ENCODE measurements around the gene KCNK16.
A peak's percentile ranks its signal among the peaks of the same experiment; 100 is the strongest.

Gene KCNK16

DNA sequence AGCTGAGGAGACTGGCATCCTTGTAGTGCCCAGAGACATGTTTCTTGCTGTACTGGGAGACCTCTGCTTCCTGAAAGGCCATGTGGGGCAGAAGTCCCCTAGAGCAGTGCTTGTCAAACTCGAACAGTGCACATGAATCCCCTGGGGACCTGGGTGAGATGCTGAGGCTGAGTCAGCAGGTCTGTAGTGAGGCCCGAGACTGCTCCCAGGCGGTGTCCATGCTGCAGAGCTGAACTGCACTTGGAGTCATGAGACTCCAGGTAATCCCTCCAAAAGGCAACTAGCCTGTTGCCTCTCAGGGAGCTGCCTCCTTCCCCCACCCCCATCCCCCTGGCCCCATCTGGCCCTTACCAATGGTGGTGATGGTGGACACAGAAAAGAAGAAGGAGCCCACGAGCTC, 12.0 kb downstream of the KCNK16 start:
- DNase-seq (ENCODE audit: low spot score in 2 of 2), result no peak
- Mint-ChIP-seq H3K27ac (no peak overlapping the region), H3K36me3 (no peaks in the 10 kb centered on the region), H3K4me3 (no peak overlapping the region), H3K9me3 (no peaks in the 10 kb centered on the region), H3K4me1 (peaks cover 5% of the 10 kb centered on the region), H3K27me3 (peaks cover 18% of the 10 kb centered on the region)
- no peak for ATAC-seq (ENCODE audit: low read depth)

DNA sequence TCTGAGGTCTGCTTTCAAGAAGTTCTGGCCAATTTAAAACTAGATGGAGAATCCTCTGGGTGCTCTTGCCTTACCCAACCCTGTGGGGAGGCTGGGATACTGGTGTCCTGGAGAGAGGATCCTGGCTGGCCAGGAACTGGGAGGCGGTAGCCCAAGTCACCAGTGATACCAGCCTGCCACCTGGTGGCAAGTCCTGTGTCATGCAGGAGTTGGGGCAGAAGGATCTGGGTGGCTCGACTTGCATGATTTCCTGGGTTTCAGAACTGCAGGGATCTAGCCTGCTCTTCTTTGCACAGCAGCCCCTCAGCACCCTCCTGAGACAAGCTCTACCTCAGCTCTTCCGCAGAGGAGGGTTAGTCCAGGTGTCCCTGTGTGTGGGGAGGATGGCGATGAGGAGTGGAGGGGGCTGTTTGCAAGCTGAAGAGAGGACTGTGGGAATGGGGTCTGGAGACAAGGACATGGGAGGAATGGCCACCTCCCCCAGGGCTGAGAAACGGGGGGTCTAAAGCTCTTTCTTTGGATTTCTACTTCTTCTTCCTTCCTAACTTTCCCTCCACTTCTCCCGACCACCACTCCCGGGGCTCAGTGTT, 12.5 kb downstream of the KCNK16 start:
- peaks cover 5% of the 10 kb centered on the region for H3K4me1 Mint-ChIP-seq
- peaks cover 2% of the 10 kb centered on the region for H3K9me3 Mint-ChIP-seq
- ATAC-seq (ENCODE audit: low read depth), result peak; percentile 56
- H3K27ac Mint-ChIP-seq, result no peak overlapping the region
- no peaks in the 10 kb centered on the region for H3K36me3 Mint-ChIP-seq
- peak; percentile 48 to 58 for DNase-seq (ENCODE audit: low spot score in 2 of 2)
- H3K27me3 Mint-ChIP-seq, result peaks cover 21% of the 10 kb centered on the region
- H3K4me3 Mint-ChIP-seq, result no peak overlapping the region

DNA sequence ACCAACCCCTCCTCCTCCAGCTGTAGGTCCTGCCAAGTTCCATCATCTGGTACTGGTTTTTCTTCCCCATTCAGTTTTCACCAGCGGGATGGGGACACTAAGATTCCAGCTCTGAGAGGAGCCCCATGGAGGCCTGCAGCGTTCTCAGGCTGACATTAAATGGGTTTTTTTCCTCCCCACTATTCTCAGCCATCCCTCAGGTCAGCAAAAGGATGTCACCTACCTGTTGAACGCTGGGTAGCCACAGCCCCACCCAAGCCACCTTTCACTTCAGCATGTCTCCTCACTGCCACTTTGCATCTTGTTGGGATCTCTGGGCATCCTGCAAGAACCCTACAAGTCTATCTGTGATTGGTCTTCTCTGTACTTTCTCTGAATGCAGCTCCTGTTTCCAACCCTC, 15.0 kb downstream of the KCNK16 start:
- Mint-ChIP-seq H3K36me3 (no peaks in the 10 kb centered on the region), H3K27me3 (peaks cover 19% of the 10 kb centered on the region)
- ATAC-seq (ENCODE audit: low read depth), result no peak

DNA sequence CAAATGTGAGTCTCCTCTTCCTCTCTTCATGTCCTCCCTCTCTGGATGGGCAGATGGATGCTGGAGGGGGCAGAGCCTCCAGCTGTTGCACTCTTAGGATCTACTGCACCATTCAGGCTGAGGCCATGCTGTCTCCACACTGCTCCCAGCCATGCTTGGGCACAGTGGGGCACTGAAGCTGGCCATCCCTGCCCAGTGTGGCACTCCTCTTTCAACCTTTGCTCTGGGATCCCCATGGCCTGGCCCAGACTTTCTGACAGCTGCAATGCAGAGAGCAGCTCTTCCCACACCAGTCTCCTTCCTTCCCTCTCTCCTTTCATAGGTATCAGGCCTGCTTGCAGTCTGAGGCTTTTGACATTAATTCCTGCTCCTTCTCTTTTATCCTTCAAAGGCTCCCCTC, 17.6 kb downstream of the KCNK16 start:
- Mint-ChIP-seq H3K27ac (no peak overlapping the region), H3K27me3 (peaks cover 11% of the 10 kb centered on the region)
- ATAC-seq (ENCODE audit: low read depth), result no peak

More for the DNA sequence above, 15.0 kb downstream of the KCNK16 start:
- Mint-ChIP-seq H3K9me3 (peaks cover 3% of the 10 kb centered on the region), H3K4me1 (peaks cover 5% of the 10 kb centered on the region), H3K27ac (no peak overlapping the region), H3K4me3 (no peak overlapping the region)
- no peak for DNase-seq (ENCODE audit: low spot score in 2 of 2)

DNA sequence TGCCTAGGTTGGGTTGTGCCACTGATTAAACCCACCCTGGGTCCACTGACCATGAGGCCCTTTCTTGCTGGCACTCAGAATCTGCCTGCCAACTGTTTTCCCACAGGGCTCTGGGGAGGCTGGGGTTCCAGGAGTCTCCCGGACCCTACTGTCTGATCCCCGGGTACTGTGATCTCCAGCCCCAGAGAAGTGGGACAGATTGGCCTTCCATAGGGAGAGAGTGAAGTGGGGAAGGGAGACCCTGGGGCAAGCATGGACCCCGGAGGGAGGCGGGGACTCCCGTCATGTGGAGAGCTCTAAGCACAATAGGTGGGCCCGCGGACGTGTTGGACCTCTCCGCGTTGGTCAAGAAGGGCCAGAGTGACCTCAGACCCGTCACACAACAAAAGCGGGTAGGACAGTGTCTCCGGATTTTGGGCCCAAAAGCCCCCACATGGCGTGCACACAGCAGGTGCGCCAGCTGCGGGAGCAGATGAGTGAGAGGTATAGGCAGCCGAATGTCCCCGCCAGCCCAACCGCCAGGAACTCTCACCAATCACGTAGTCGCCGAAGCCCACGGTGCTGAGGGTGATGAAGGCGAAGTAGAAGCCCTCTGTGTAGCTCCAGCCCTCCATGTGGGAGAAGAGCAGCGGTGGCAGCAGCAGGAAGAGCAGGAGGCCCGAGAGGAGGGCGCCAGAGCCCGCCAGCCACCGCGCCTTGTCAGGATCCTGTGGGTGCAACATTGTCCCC, 18.9 kb downstream of the KCNK16 start:
- H3K4me1 Mint-ChIP-seq, result no peaks in the 10 kb centered on the region
- DNase-seq (ENCODE audit: low spot score in 2 of 2), result peak in 1 of 2 donors; percentile 21
- no peak for ATAC-seq (ENCODE audit: low read depth)
- no peaks in the 10 kb centered on the region for H3K36me3 Mint-ChIP-seq
- H3K4me3 Mint-ChIP-seq, result no peak overlapping the region
- peaks cover 12% of the 10 kb centered on the region for H3K27me3 Mint-ChIP-seq
- H3K27ac Mint-ChIP-seq, result no peak overlapping the region
- peaks cover 3% of the 10 kb centered on the region for H3K9me3 Mint-ChIP-seq

More for the DNA sequence above, 17.6 kb downstream of the KCNK16 start:
- H3K36me3 Mint-ChIP-seq, result no peaks in the 10 kb centered on the region
- H3K4me3 Mint-ChIP-seq, result no peak overlapping the region
- no peak for DNase-seq (ENCODE audit: low spot score in 2 of 2)
- H3K9me3 Mint-ChIP-seq, result peaks cover 3% of the 10 kb centered on the region
- peaks cover under 1% of the 10 kb centered on the region for H3K4me1 Mint-ChIP-seq

DNA sequence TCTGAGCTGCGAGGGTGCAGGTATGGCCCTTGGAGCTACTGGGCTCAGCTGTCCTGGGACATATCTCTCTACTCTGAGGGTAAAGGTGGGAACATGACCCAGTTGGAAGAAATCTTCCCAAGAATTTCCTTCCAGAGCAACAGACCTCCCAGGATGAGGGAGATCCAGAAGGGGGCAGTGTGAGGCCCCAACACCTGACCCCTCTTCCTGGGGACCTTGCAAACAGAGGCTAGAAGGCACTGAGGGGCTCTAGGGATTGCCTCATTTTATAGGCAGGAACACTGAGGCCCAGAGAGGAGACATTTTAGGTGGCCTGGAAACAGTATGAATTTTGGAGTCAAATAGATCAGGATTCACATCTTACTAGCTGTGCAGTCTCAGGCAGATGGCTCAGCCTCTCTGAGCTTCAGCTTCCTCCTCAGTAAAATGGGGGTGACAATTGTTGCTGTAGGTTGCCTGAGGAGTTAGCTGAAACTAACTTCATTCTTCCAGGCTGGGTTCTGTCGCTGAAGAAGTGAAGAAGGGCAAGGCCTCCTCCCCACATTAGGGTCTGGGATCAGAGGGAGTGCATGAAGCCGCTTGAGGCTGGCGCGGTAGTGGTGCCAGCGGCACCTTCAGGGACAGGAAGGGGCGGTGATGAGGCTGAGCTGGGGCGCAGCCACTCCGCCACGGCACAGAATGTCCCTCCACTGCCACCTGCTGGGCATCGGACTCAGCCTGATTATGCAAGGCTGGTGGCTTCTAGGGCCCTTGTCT, 19.7 kb downstream of the KCNK16 start:
- H3K27ac Mint-ChIP-seq, result no peak overlapping the region
- peaks cover 12% of the 10 kb centered on the region for H3K27me3 Mint-ChIP-seq
- DNase-seq (ENCODE audit: low spot score in 2 of 2) (peak; percentile 80 to 83), ATAC-seq (ENCODE audit: low read depth) (peak; percentile 98)
- H3K9me3 Mint-ChIP-seq, result peaks cover 3% of the 10 kb centered on the region
- H3K36me3 Mint-ChIP-seq, result no peaks in the 10 kb centered on the region
- no peaks in the 10 kb centered on the region for H3K4me1 Mint-ChIP-seq
- H3K4me3 Mint-ChIP-seq, result peak overlapping the region; percentile 64

DNA sequence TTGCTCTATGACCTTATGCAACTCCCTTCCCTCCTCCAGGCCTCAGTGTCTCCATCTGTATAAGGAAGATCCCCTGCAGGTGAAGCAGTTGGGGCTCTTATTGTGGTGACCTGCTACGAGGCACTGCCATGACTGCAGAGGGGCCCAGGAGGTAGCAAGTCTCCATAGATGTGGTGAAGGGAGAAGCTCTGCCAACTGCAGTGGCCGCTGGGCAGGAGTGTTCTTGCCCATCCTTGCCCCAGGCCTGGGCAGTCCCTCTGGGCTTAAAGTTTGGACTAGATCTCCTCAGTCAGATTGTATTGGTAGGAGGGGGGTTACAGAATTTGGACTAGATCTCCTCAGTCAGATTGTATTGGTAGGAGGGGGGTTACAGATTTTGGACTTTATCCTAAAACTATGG, 20.5 kb downstream of the KCNK16 start:
- Mint-ChIP-seq H3K9me3 (peaks cover 3% of the 10 kb centered on the region), H3K4me1 (no peaks in the 10 kb centered on the region), H3K36me3 (no peaks in the 10 kb centered on the region), H3K4me3 (no peak overlapping the region), H3K27me3 (peaks cover 9% of the 10 kb centered on the region), H3K27ac (no peak overlapping the region)
- no peak for ATAC-seq (ENCODE audit: low read depth)
- DNase-seq (ENCODE audit: low spot score in 2 of 2), result no peak

DNA sequence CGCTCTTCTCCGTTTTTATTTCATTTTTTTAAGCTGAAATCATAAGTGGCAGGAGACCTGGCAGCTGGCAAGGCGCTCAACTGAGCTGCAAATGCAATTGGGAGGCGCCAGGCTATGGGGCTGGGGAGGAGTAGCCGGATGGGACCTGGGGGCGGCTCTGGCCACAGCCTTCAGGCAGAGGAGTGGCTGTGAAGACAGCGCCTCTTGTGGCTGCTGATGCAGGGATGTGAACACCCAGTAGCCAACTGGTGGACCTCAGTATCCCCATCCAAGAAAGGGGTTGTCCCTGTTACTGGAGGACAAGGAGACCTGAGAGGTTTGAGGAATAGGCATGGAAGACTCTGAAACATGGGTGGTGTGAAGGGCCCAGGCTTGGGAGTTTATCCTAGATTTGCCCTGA, 20.9 kb downstream of the KCNK16 start:
- Mint-ChIP-seq H3K27ac (no peak overlapping the region), H3K4me1 (no peaks in the 10 kb centered on the region), H3K4me3 (no peak overlapping the region)

DNA sequence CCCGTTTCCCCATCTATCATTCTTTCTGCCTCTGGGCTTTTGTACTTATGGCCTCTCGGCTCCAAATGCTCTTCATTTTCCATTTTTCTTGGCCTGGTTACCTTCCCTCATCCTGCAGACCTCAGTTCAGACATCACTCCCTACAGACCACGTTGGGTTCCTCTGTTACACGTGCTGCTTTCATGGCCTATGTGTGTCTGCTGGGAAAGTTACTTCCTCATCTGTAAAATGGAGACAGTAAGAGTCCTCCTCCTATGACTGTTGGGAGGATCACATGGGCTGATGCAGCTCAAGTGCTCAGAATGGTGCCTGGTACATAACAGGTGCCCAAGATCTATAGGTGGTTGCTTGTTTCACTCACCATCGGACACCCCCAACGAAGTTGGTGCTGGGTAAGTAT, 21.8 kb downstream of the KCNK16 start:
- no peaks in the 10 kb centered on the region for H3K36me3 Mint-ChIP-seq
- H3K4me1 Mint-ChIP-seq, result no peaks in the 10 kb centered on the region
- no peak for ATAC-seq (ENCODE audit: low read depth)
- no peak overlapping the region for H3K27ac Mint-ChIP-seq
- H3K27me3 Mint-ChIP-seq, result peaks cover 9% of the 10 kb centered on the region
- DNase-seq (ENCODE audit: low spot score in 2 of 2), result no peak
- no peak overlapping the region for H3K4me3 Mint-ChIP-seq
- H3K9me3 Mint-ChIP-seq, result peaks cover 3% of the 10 kb centered on the region

More for the DNA sequence above, 20.9 kb downstream of the KCNK16 start:
- Mint-ChIP-seq H3K27me3 (peaks cover 9% of the 10 kb centered on the region), H3K9me3 (peaks cover 3% of the 10 kb centered on the region), H3K36me3 (no peaks in the 10 kb centered on the region)
- no peak for DNase-seq (ENCODE audit: low spot score in 2 of 2)
- ATAC-seq (ENCODE audit: low read depth), result no peak

DNA sequence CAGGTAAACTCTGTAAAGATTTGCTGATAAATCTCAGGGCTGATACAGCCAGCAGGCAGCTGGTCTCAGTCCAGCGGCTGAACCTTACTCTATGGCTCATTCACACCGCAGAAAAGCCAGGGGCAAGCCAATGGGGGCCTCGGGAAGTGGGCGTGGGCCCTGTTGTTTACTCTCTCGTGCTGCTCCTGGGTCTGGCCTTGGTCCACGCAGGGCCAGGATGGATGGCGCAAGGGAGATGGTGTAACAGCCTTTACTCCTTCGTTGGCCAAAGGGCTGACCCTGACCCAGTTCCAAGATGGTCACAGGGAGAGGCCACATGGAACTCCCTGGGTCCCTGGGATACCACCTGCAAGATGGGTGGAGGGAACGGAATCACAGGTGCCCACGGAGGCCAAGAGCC, 24.4 kb downstream of the KCNK16 start:
- H3K36me3 Mint-ChIP-seq, result no peaks in the 10 kb centered on the region

DNA sequence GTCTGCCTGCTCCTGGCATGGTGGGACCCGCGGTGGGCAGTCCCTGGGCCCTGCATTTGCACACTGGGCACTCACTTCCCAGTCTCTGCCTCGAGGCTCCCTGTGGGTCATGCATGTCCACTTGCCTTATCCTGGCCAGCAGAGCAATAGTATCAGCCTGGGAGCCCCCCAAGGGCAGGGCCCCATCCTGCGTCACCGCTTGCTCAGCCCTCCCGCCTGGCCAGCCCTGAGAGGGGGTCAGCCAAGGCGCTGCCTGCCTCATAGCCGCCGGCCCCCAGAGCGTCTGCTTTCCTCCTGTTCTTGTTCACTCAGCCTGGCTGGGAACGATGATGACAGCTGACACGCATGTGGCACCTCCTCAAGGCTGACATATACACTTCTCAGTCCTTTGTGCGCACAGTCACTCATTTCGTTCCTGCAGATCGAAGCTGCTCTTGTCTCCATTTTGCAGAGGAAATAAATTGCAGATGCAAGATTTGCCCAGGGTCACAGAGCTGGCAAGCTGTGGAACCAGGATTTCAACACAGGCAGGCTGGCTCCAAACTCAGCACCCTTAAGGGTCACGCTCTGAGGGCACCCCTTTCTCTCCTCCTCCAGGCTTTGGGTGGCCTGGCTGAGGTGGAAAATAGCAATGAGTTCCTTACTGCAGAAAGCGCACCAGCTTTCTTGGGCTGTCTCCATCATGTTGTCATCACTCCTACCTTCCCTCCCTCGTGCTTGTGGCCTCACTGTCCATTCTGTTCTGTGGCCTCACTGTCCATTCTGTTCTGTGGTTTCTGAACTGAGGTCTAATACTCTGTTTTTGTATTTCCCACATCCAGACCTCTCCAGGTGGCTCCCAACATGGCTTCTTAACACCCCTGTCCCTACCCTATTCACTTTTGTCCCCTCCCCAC, 25.5 kb downstream of the KCNK16 start:
- Mint-ChIP-seq H3K27ac (no peak overlapping the region), H3K9me3 (no peaks in the 10 kb centered on the region), H3K27me3 (peaks cover 19% of the 10 kb centered on the region)

More for the DNA sequence above, 24.4 kb downstream of the KCNK16 start:
- ATAC-seq (ENCODE audit: low read depth), result no peak
- no peak for DNase-seq (ENCODE audit: low spot score in 2 of 2)
- H3K27me3 Mint-ChIP-seq, result peaks cover 14% of the 10 kb centered on the region
- H3K4me3 Mint-ChIP-seq, result no peak overlapping the region
- H3K27ac Mint-ChIP-seq, result no peak overlapping the region
- no peaks in the 10 kb centered on the region for H3K9me3 Mint-ChIP-seq
- H3K4me1 Mint-ChIP-seq, result no peaks in the 10 kb centered on the region

DNA sequence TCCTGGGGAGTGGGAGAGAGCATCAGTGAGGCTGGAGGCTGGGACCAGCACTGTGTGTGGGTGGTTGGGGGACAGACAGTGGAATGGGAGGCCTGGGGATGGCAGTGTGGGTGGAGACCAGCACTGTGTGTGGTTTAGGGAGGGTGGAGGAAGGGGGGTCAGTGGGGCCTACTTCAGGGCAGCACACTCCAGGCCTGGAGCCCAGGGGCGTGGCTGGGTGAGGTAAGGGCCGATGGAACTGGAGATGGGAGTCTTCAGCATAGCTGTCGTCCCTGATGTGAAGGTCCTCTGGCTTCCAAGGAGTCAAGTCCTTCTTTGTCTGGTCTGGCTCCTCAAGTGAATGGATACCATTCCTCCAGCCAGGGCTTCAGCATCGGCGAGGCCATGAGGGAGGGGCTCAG, 26.9 kb downstream of the KCNK16 start:
- Mint-ChIP-seq H3K4me3 (no peak overlapping the region), H3K27ac (no peak overlapping the region), H3K36me3 (no peaks in the 10 kb centered on the region), H3K9me3 (no peaks in the 10 kb centered on the region), H3K4me1 (no peaks in the 10 kb centered on the region), H3K27me3 (peaks cover 16% of the 10 kb centered on the region)
- DNase-seq (ENCODE audit: low spot score in 2 of 2) (no peak), ATAC-seq (ENCODE audit: low read depth) (no peak)

More for the DNA sequence above, 25.5 kb downstream of the KCNK16 start:
- DNase-seq (ENCODE audit: low spot score in 2 of 2) (no peak), ATAC-seq (ENCODE audit: low read depth) (no peak)
- H3K4me3 Mint-ChIP-seq, result no peak overlapping the region
- H3K36me3 Mint-ChIP-seq, result no peaks in the 10 kb centered on the region
- H3K4me1 Mint-ChIP-seq, result no peaks in the 10 kb centered on the region

DNA sequence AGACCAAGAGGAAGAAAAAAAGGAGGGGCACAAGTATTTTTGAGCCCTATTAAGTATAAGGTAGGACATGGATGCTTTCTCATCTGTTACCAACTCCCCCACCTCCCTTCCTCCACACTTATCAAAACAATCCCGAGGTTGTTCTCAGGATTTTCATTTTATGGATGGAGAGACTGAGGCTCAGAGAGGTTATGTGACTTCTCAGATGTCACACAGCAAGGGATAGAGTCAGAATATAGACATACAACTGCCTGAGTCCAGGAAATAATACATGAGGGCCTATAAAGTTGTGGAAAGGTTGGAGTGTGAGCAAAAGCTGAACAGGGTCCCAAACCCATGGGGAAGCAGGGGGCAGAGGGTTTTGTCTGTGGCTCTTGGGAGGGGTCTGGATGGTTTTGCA, 27.6 kb downstream of the KCNK16 start:
- no peak overlapping the region for H3K4me3 Mint-ChIP-seq
- no peaks in the 10 kb centered on the region for H3K9me3 Mint-ChIP-seq
- H3K27me3 Mint-ChIP-seq, result peaks cover 15% of the 10 kb centered on the region
- H3K27ac Mint-ChIP-seq, result no peak overlapping the region
- H3K36me3 Mint-ChIP-seq, result no peaks in the 10 kb centered on the region
- ATAC-seq (ENCODE audit: low read depth), result no peak
- DNase-seq (ENCODE audit: low spot score in 2 of 2), result no peak
- no peaks in the 10 kb centered on the region for H3K4me1 Mint-ChIP-seq
